ENCODE measurements around the gene GTF3C1.

- TF ChIP-seq CTCF (IDR thresholded peaks at IDR 0.05) (no peak), POLR2A (IDR thresholded peaks at IDR 0.05) (no peak)
Observed at GRCh38 chr16:27433636-27434035, 116.1 kb downstream of the GTF3C1 start.

Data from thyroid gland (tissue), 4 donors.